K562 (cell line): ENCODE measurements around the gene ODF2. TPM values are rescaled to one million over a fixed set of nuclear protein-coding genes. Genes with fewer than 3 reads are reported as not detected.

Experiments
- ATAC-seq: fragments of 200-7000 bp; cut with Tn5 transposase; 3 replicates; pipeline ENCODE4 v1.9.1; 2020; ENCODE audit warnings: moderate library complexity
- BruUV-seq: library from RNA; stranded (reverse); fragments of 400-500 nt; replicated peaks from 2 replicates; lab custom pipeline; 2021; lab: Mats Ljungman, UMichigan
- CTCF ChIA-PET: fragments of 300-600 bp; formaldehyde crosslinking; extraction: SDS; loops from one replicate; lab custom pipeline; 2021; ENCODE audit warnings: low intra/inter-chr PET ratio; lab: Yijun Ruan, JAX
- POLR2A ChIA-PET: fragments of 300-600, 350-650 bp; sonication (Branson Sonifier 250); formaldehyde crosslinking; extraction: SDS; loops from one replicate; lab custom pipeline; 2021; ENCODE audit warnings: antibody characterized with exemption, inconsistent platforms; lab: Yijun Ruan, JAX
- DNase-seq, 4 experiments: peaks; one replicate each; pipeline versions ENCODE4 v3.0.0 to v3.0.0-alpha.2; 2011 to 2018; ENCODE audit warnings: low spot score in 3 of 4, mixed read lengths in 3 of 4; ENCODE audit errors: extremely low read depth in 1 of 4
- FAIRE-seq: peaks from 2 replicates; lab custom pipeline; 2011; peaks lifted over from hg19 to GRCh38; lab: Jason Lieb, UNC
- H2AFZ ChIP-seq: 2 replicates; pipeline ENCODE4 v1.6.0; 2011; ENCODE audit warnings: low read depth, low read length, control low read depth, inconsistent platforms
- H3K27ac ChIP-seq: fragments of 200-600 bp; 3 replicates; pipeline ENCODE4 v1.8.0; 2011; ENCODE audit warnings: low read depth, mild to moderate bottlenecking, control low read depth, inconsistent platforms, low read length, moderate library complexity, mixed read lengths; ENCODE audit errors: extremely low read depth
- H3K27me3 ChIP-seq, 2 experiments: fragments of 300-600 bp in 1 of 2; 2 replicates in 1 of 2; 3 replicates in 1 of 2; pipeline versions ENCODE4 v1.6.0 to v1.8.0; 2011; ENCODE audit warnings: inconsistent platforms in 2 of 2, low read length in 2 of 2, mild to moderate bottlenecking in 1 of 2, mixed read lengths in 1 of 2, moderate library complexity in 1 of 2; ENCODE audit not compliant: control insufficient read depth in 2 of 2, insufficient read depth in 2 of 2
- H3K36me3 ChIP-seq: fragments of 300-600 bp; 3 replicates; pipeline ENCODE4 v1.8.0; 2011; ENCODE audit warnings: mild to moderate bottlenecking, low read length, inconsistent platforms; ENCODE audit not compliant: control insufficient read depth, insufficient read depth
- H3K4me1 ChIP-seq, 2 experiments: fragments of 200-600 bp in 1 of 2; replicated peaks in 1 of 2; 2 replicates in 1 of 2; 3 replicates in 1 of 2; pipeline versions ENCODE4 v1.5.1 to v1.8.0; 2011; ENCODE audit warnings: inconsistent platforms in 2 of 2, low read length in 2 of 2, mild to moderate bottlenecking in 1 of 2, mixed read lengths in 1 of 2, moderate library complexity in 1 of 2; ENCODE audit not compliant: control insufficient read depth in 2 of 2, insufficient read depth in 2 of 2
- H3K4me2 ChIP-seq: 2 replicates; pipeline ENCODE4 v1.6.1; 2011; ENCODE audit warnings: low read length, control low read depth, inconsistent platforms, mixed read lengths; ENCODE audit not compliant: insufficient read depth
- H3K4me3 ChIP-seq: fragments of 200-600 bp; sonication (generic), shearing (Covaris generic); 2 replicates; pipeline ENCODE4 v1.5.1; 2016; ENCODE audit warnings: control low read depth, inconsistent platforms
- H3K79me2 ChIP-seq: fragments of 200-600 bp; 3 replicates; pipeline ENCODE4 v1.8.0; 2011; ENCODE audit warnings: low read length, inconsistent platforms; ENCODE audit not compliant: control insufficient read depth, insufficient read depth
- H3K9ac ChIP-seq, 2 experiments: 2 replicates each; pipeline versions ENCODE4 v1.6.0 to v1.6.1; 2011; ENCODE audit warnings: low read depth in 2 of 2, low read length in 2 of 2, control low read depth in 1 of 2, inconsistent platforms in 1 of 2, mild to moderate bottlenecking in 1 of 2, mixed read lengths in 1 of 2; ENCODE audit not compliant: insufficient read depth in 1 of 2
- H3K9me1 ChIP-seq: one replicate; pipeline ENCODE4 v1.6.0; 2011; ENCODE audit warnings: inconsistent platforms, mild to moderate bottlenecking, low read length, moderate library complexity; ENCODE audit not compliant: control insufficient read depth, insufficient read depth
- H3K9me3 ChIP-seq: replicated peaks from 2 replicates; pipeline ENCODE4 v1.5.1; 2011; ENCODE audit warnings: low read depth, low read length, inconsistent platforms; ENCODE audit not compliant: control insufficient read depth, insufficient read depth
- H4K20me1 ChIP-seq: replicated peaks from 2 replicates; pipeline ENCODE4 v1.6.1; 2011; ENCODE audit warnings: low read length, inconsistent platforms, mixed read lengths; ENCODE audit not compliant: control insufficient read depth, insufficient read depth
- ELF2 ChIP-seq: fragments of 250-450 bp; sonication (Bioruptor Pico); IDR thresholded peaks from 2 replicates; pipeline ENCODE4 v1.5.0; 2021; ENCODE audit warnings: mild to moderate bottlenecking
- FOXM1 ChIP-seq, 2 experiments: fragments of 450-650 bp in 1 of 2; sonication (generic) in 1 of 2; formaldehyde crosslinking in 1 of 2; IDR thresholded peaks; 2 replicates each; pipeline versions ENCODE4 v1.6.1 to v1.9.0; 2017 to 2022; ENCODE audit warnings: low read depth in 2 of 2, mild to moderate bottlenecking in 2 of 2, missing genetic modification reagents in 1 of 2, moderate library complexity in 1 of 2
- TAF9B ChIP-seq: fragments of 450-650 bp; IDR thresholded peaks from 2 replicates; pipeline ENCODE4 v1.6.1; 2018; ENCODE audit warnings: mild to moderate bottlenecking; ENCODE audit not compliant: partially characterized antibody
- TCF7L2 ChIP-seq: fragments of 150-350 bp; IDR thresholded peaks from 2 replicates; pipeline ENCODE4 v1.6.1; 2016; ENCODE audit warnings: low read depth, mild to moderate bottlenecking, low read length, moderate library complexity
- TGIF2 ChIP-seq: sonication (generic); formaldehyde crosslinking; IDR thresholded peaks from 2 replicates; pipeline ENCODE4 v1.8.1; 2022; ENCODE audit warnings: mild to moderate bottlenecking, missing genetic modification reagents, moderate library complexity
- WHSC1 ChIP-seq: IDR thresholded peaks from one replicate; pipeline ENCODE4 v1.6.1; 2012; ENCODE audit warnings: low read length, control low read depth, inconsistent platforms
- ZNF165 ChIP-seq: fragments of 250-450 bp; sonication (Bioruptor Pico); IDR thresholded peaks from 2 replicates; pipeline ENCODE4 v1.4.0; 2020; ENCODE audit warnings: borderline replicate concordance
- WGBS: fragments of 100-300 bp; shearing (Covaris generic); methylation state at CpG from one replicate; pipeline ENCODE4 v1.1.6; 2016; ENCODE audit warnings: low coverage, mixed read lengths; ENCODE audit not compliant: insufficient coverage; ENCODE audit errors: missing lambda C conversion rate; 5-methylcytosine and 5-hydroxymethylcytosine counted together
- in situ Hi-C: fragments of 300-500 bp; cut with MboI; formaldehyde crosslinking; loops from 4 replicates; pipeline ENCODE4 v1.15.0; 2018; ENCODE audit warnings: inconsistent platforms, mixed read lengths
- intact Hi-C: fragments of 100-400 bp; cut with micrococcal nuclease; formaldehyde crosslinking; loops from 2 replicates; pipeline ENCODE4 v1.14.2; 2022
- polyA plus RNA-seq, 8 experiments: library from polyadenylated mRNA; depleted of rRNA in 4 of 8; stranded (reverse) in 5 of 8; unstranded in 3 of 8; fragments of >200 nt; fragmentation: Nextera tagmentation in 2 of 8; fragmentation: Illumina TruSeq in 1 of 8; extraction: Ambion mirVana in 2 of 8; extraction: Trizol in 1 of 8; gene quantifications; 2 replicates each; pipeline versions ENCODE4 v1.2.1 to v1.2.3, GENCODE V29; 2011 to 2014; ENCODE audit warnings: inconsistent platforms in 1 of 8, missing spikeins in 1 of 8
- total RNA-seq, 7 experiments: library from RNA; depleted of rRNA in 6 of 7; stranded (reverse); fragments of >200 nt in 6 of 7; fragmentation: Illumina TruSeq in 2 of 7; extraction: Trizol in 2 of 7; gene quantifications; 2 replicates each; pipeline versions ENCODE4 v1.2.1 to v1.2.3, GENCODE V29; 2011 to 2021; ENCODE audit warnings: low replicate concordance in 1 of 7
- TF ChIP-seq, protein P1 (sequence below): fragments of 450-650 bp; formaldehyde crosslinking; IDR thresholded peaks from 2 replicates; pipeline ENCODE4 v1.4.0; 2022; ENCODE audit warnings: missing genetic modification characterization

Gene ODF2
- total and polyA plus RNA-seq, 9 of the 15 experiments (the other 6 are each of a cell fraction or from before 2014, with no cell fraction given), result 16.5 to 83.2 (median 69.7) TPM

DNA sequence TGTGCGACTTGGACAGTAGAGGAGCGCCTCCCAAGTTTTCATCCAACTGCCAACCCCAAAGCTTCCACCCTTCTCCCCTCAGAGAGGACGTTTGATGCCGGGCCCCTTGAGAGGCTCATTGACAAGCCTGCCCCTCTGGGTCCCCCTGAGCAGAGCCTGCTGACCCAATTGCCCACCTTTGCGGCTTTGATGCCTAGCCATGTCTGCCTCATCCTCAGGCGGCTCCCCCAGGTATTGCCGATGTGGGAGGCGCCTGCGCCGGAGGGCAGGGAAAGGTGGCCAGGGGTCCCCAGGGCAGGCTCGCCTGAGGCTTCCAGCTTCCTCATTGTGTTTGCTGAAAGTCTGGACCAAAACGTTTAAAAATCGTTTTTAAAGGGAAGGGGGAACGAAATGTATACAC is 1.4 kb downstream of the ODF2 start:
- ChIA-PET CTCF (no interaction called here), POLR2A (interaction anchor here (0.6 to 0.7 kb wide), 2 partner anchors 12 to 758 kb away, joined by 3 read pairs; no protein-coding TSS in a partner anchor)
- intact Hi-C loops (loop anchor here (5.0 kb wide), 1 partner anchor 35 kb away; no protein-coding TSS in a partner anchor), in situ Hi-C loops (no loop called here)
- Histone ChIP-seq H3K9ac (peak overlapping the region in 1 of 2 experiments; percentile 93; a peak in 2 of 4 replicates), H3K4me2 (peak overlapping the region; percentile 97), H3K27ac (no peak overlapping the region), H2AFZ (no peak overlapping the region), H3K4me1 (peaks cover 6 to 26% of the 10 kb centered on the region in 2 experiments; a peak in 3 of 5 replicates), H3K9me3 (no peaks in the 10 kb centered on the region), H4K20me1 (no peaks in the 10 kb centered on the region; the same call in 1 of the 2 replicates), H3K27me3 (no peaks in the 10 kb centered on the region), H3K9me1 (peaks cover 7% of the 10 kb centered on the region), H3K79me2 (peaks cover 34% of the 10 kb centered on the region), H3K4me3 (peak overlapping the region; percentile 79), H3K36me3 (peaks cover 39% of the 10 kb centered on the region)
- no peak for ATAC-seq
- FAIRE-seq, result no peak
- 39% methylated on average over 14 of the region's 14 CpGs for WGBS
- DNase-seq, result no peak
- TF ChIP-seq TCF7L2, result no peak
- TF ChIP-seq TGIF2, result no peak
- no peak for TF ChIP-seq FOXM1 (IDR thresholded peaks at IDR 0.05; ENCODE audit: low read depth)
- TF ChIP-seq FOXM1 (CRISPR knock-in tag; IDR thresholded peaks at IDR 0.05; ENCODE audit: low read depth), result no peak
- TF ChIP-seq, protein P1, sequence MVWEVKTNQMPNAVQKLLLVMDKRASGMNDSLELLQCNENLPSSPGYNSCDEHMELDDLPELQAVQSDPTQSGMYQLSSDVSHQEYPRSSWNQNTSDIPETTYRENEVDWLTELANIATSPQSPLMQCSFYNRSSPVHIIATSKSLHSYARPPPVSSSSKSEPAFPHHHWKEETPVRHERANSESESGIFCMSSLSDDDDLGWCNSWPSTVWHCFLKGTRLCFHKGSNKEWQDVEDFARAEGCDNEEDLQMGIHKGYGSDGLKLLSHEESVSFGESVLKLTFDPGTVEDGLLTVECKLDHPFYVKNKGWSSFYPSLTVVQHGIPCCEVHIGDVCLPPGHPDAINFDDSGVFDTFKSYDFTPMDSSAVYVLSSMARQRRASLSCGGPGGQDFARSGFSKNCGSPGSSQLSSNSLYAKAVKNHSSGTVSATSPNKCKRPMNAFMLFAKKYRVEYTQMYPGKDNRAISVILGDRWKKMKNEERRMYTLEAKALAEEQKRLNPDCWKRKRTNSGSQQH, result no peak
- no peak for TF ChIP-seq WHSC1
- TF ChIP-seq ELF2 (CRISPR knock-in tag), result no peak
- no peak for TF ChIP-seq ZNF165
- TF ChIP-seq TAF9B, result no peak
- TSS peak; percentile 36 for BruUV-seq
